HEK293 (cell line): ENCODE measurements around the gene ZNF625.

Experiments
- CTCF ChIA-PET: fragments of 350-600 bp; formaldehyde crosslinking; extraction: SDS; loops from one replicate; lab custom pipeline; 2021; ENCODE audit warnings: antibody characterized with exemption; lab: Yijun Ruan, JAX
- POLR2A ChIA-PET: fragments of 300-600 bp; formaldehyde crosslinking; extraction: SDS; loops from one replicate; lab custom pipeline; 2020; ENCODE audit warnings: antibody characterized with exemption, inconsistent platforms; lab: Yijun Ruan, JAX
- H3K27ac ChIP-seq: fragments of 200-500 bp; sonication (Bioruptor generic); 2 replicates; pipeline ENCODE4 v1.5.1; 2014; ENCODE audit warnings: low read depth, low read length, control low read depth, inconsistent platforms; ENCODE audit errors: extremely low read depth
- H3K36me3 ChIP-seq, 2 experiments: fragments of 200-500 bp in 1 of 2; sonication (Bioruptor generic) in 1 of 2; 1 replicate in 1 of 2; 2 replicates in 1 of 2; pipeline ENCODE4 v1.5.1; 2014 to 2017; ENCODE audit warnings: inconsistent platforms in 2 of 2, low read length in 2 of 2; ENCODE audit not compliant: control insufficient read depth in 2 of 2, insufficient read depth in 1 of 2
- H3K4me1 ChIP-seq: fragments of 200-500 bp; sonication (Bioruptor generic); 2 replicates; pipeline ENCODE4 v1.5.1; 2014; ENCODE audit warnings: mild to moderate bottlenecking, low read length, inconsistent platforms; ENCODE audit not compliant: control insufficient read depth, insufficient read depth
- H3K4me3 ChIP-seq: 2 replicates; pipeline ENCODE4 v1.5.1; 2011; ENCODE audit warnings: low read depth, mild to moderate bottlenecking, control low read depth, low read length, moderate library complexity
- H3K9me3 ChIP-seq: fragments of 200-500 bp; sonication (Bioruptor generic); 2 replicates; pipeline ENCODE4 v1.5.1; 2014; ENCODE audit warnings: low read depth, low read length, inconsistent platforms; ENCODE audit not compliant: control insufficient read depth, insufficient read depth
- ATF2 ChIP-seq: fragments of 450-650 bp; formaldehyde crosslinking; IDR thresholded peaks from 2 replicates; pipeline ENCODE4 v1.5.1; 2016; ENCODE audit warnings: missing biosample characterization, missing genetic modification characterization, low read depth
- BCL11B ChIP-seq: fragments of 450-650 bp; formaldehyde crosslinking; IDR thresholded peaks from 2 replicates; pipeline ENCODE4 v1.5.1; 2016; ENCODE audit warnings: low read depth, missing biosample characterization, missing genetic modification characterization
- FEZF1 ChIP-seq: fragments of 450-650 bp; formaldehyde crosslinking; IDR thresholded peaks from 2 replicates; pipeline ENCODE4 v1.5.1; 2016; ENCODE audit warnings: missing biosample characterization, missing genetic modification characterization
- GFI1B ChIP-seq: fragments of 450-650 bp; formaldehyde crosslinking; IDR thresholded peaks from 2 replicates; pipeline ENCODE4 v1.5.1; 2016; ENCODE audit warnings: missing biosample characterization, missing genetic modification characterization
- KLF17 ChIP-seq: fragments of 450-650 bp; formaldehyde crosslinking; IDR thresholded peaks from 2 replicates; pipeline ENCODE4 v1.5.1; 2016; ENCODE audit warnings: missing biosample characterization, missing genetic modification characterization
- MEIS1 ChIP-seq: sonication (generic); formaldehyde crosslinking; IDR thresholded peaks from 2 replicates; pipeline ENCODE4 v1.8.1; 2022; ENCODE audit warnings: missing genetic modification reagents, mild to moderate bottlenecking, borderline replicate concordance
- ZBTB11 ChIP-seq: fragments of 450-650 bp; formaldehyde crosslinking; conservative IDR thresholded peaks from 2 replicates; pipeline ENCODE4 v1.5.1; 2016; ENCODE audit warnings: low read depth, missing biosample characterization, missing genetic modification characterization
- ZBTB7A ChIP-seq: fragments of 450-650 bp; formaldehyde crosslinking; IDR thresholded peaks from 2 replicates; pipeline ENCODE4 v1.5.1; 2016; ENCODE audit warnings: low read depth, missing biosample characterization, missing genetic modification characterization
- ZFHX2 ChIP-seq: fragments of 450-650 bp; formaldehyde crosslinking; conservative IDR thresholded peaks from 2 replicates; pipeline ENCODE4 v1.5.1; 2016; ENCODE audit warnings: missing biosample characterization, missing genetic modification characterization
- ZNF114 ChIP-seq: fragments of 450-650 bp; formaldehyde crosslinking; IDR thresholded peaks from 2 replicates; pipeline ENCODE4 v1.5.0; 2017; ENCODE audit warnings: missing biosample characterization, missing genetic modification characterization
- ZNF132 ChIP-seq: fragments of 450-650 bp; formaldehyde crosslinking; IDR thresholded peaks from 2 replicates; pipeline ENCODE4 v1.5.1; 2017; ENCODE audit warnings: missing biosample characterization, missing genetic modification characterization, borderline replicate concordance
- ZNF148 ChIP-seq: fragments of 450-650 bp; formaldehyde crosslinking; IDR thresholded peaks from 2 replicates; pipeline ENCODE4 v1.5.0; 2017; ENCODE audit warnings: missing biosample characterization, missing genetic modification characterization, borderline replicate concordance
- ZNF175 ChIP-seq: fragments of 450-650 bp; formaldehyde crosslinking; IDR thresholded peaks from 2 replicates; pipeline ENCODE4 v1.5.1; 2016; ENCODE audit warnings: missing biosample characterization, missing genetic modification characterization
- ZNF184 ChIP-seq: fragments of 450-650 bp; IDR thresholded peaks from 2 replicates; pipeline ENCODE4 v1.5.1; 2018; ENCODE audit warnings: missing biosample characterization, mild to moderate bottlenecking, missing genetic modification characterization
- ZNF2 ChIP-seq: fragments of 450-650 bp; formaldehyde crosslinking; IDR thresholded peaks from 2 replicates; pipeline ENCODE4 v1.5.1; 2016; ENCODE audit warnings: missing biosample characterization, missing genetic modification characterization
- ZNF239 ChIP-seq: fragments of 450-650 bp; formaldehyde crosslinking; IDR thresholded peaks from 2 replicates; pipeline ENCODE4 v1.5.1; 2016; ENCODE audit warnings: missing biosample characterization, missing genetic modification characterization
- ZNF248 ChIP-seq: fragments of 450-650 bp; formaldehyde crosslinking; IDR thresholded peaks from 2 replicates; pipeline ENCODE4 v1.5.1; 2017; ENCODE audit warnings: missing biosample characterization, missing genetic modification characterization
- ZNF362 ChIP-seq: fragments of 450-650 bp; formaldehyde crosslinking; IDR thresholded peaks from 2 replicates; pipeline ENCODE4 v1.5.1; 2016; ENCODE audit warnings: missing biosample characterization, missing genetic modification characterization
- ZNF391 ChIP-seq: fragments of 450-650 bp; formaldehyde crosslinking; IDR thresholded peaks from 2 replicates; pipeline ENCODE4 v1.5.1; 2016; ENCODE audit warnings: low read depth, missing biosample characterization, missing genetic modification characterization, borderline replicate concordance
- ZNF521 ChIP-seq: fragments of 450-650 bp; formaldehyde crosslinking; IDR thresholded peaks from 2 replicates; pipeline ENCODE4 v1.5.1; 2017; ENCODE audit warnings: missing biosample characterization, mild to moderate bottlenecking, missing genetic modification characterization
- ZNF629 ChIP-seq: fragments of 450-650 bp; formaldehyde crosslinking; IDR thresholded peaks from 2 replicates; pipeline ENCODE4 v1.5.1; 2017; ENCODE audit warnings: missing biosample characterization, missing genetic modification characterization
- ZNF639 ChIP-seq: fragments of 450-650 bp; formaldehyde crosslinking; IDR thresholded peaks from 2 replicates; pipeline ENCODE4 v1.5.1; 2016; ENCODE audit warnings: missing biosample characterization, missing genetic modification characterization
- ZNF645 ChIP-seq: fragments of 450-650 bp; formaldehyde crosslinking; IDR thresholded peaks from 2 replicates; pipeline ENCODE4; 2016; ENCODE audit warnings: missing biosample characterization, missing genetic modification characterization
- ZNF701 ChIP-seq: fragments of 450-650 bp; formaldehyde crosslinking; IDR thresholded peaks from 2 replicates; pipeline ENCODE4 v1.5.1; 2016; ENCODE audit warnings: missing biosample characterization, missing genetic modification characterization
- ZNF837 ChIP-seq: fragments of 450-650 bp; formaldehyde crosslinking; IDR thresholded peaks from 2 replicates; pipeline ENCODE4 v1.5.1; 2016; ENCODE audit warnings: missing biosample characterization, missing genetic modification characterization
- ZSCAN23 ChIP-seq: fragments of 450-650 bp; formaldehyde crosslinking; IDR thresholded peaks from 2 replicates; pipeline ENCODE4 v1.5.1; 2016; ENCODE audit warnings: missing biosample characterization, missing genetic modification characterization

Gene ZNF625

GRCh38 chr19:12098040-12098439 lies 58.5 kb downstream of the ZNF625 start (continued):
- TF ChIP-seq ZNF645 (tag by site-specific recombination): no peak
- no peak for TF ChIP-seq ZBTB11 (tag by site-specific recombination)
- no peak for TF ChIP-seq ZSCAN23
- no peak for TF ChIP-seq ZNF521
- no peak for TF ChIP-seq ZNF239 (tag by site-specific recombination)
- TF ChIP-seq ZFHX2 (tag by site-specific recombination): no peak
- TF ChIP-seq ZNF184: no peak
- TF ChIP-seq ZNF391 (tag by site-specific recombination): no peak
- TF ChIP-seq ZNF175: no peak

- no peak overlapping the region for H3K27ac ChIP-seq
- no peaks in the 10 kb centered on the region for H3K4me1 ChIP-seq
- CTCF ChIA-PET: interaction anchor here (0.9 kb wide), 1 partner anchor 53 kb away, joined by 5 read pairs; no protein-coding TSS in a partner anchor
- POLR2A ChIA-PET: no interaction called here
- H3K4me3 ChIP-seq: no peak overlapping the region
- H3K9me3 ChIP-seq: no peaks in the 10 kb centered on the region
- no peaks in the 10 kb centered on the region for H3K36me3 ChIP-seq
- TF ChIP-seq ZNF639 (tag by site-specific recombination) (no peak), ZNF701 (no peak), GFI1B (no peak), ZBTB7A (tag by site-specific recombination) (no peak), ZNF362 (no peak), ZNF629 (no peak), ZNF132 (tag by site-specific recombination) (no peak), BCL11B (tag by site-specific recombination) (no peak), ATF2 (tag by site-specific recombination) (no peak), ZNF2 (tag by site-specific recombination) (no peak), ZNF248 (no peak), FEZF1 (tag by site-specific recombination) (no peak), MEIS1 (CRISPR knock-in tag) (no peak), ZNF148 (tag by site-specific recombination) (no peak), ZNF114 (tag by site-specific recombination) (no peak), ZNF837 (tag by site-specific recombination) (no peak), KLF17 (tag by site-specific recombination) (no peak)
These were observed 61.3 kb downstream of the ZNF625 start for GRCh38 chr19:12095111-12095790.
